ENCODE measurements around the gene PGAP1. TPM values are rescaled to one million over a fixed set of nuclear protein-coding genes. Genes with fewer than 3 reads are reported as not detected.

Gene PGAP1
- total RNA-seq, 1 experiment from 2014 or later: 21.0 TPM

- WGBS (ENCODE audit: extremely low coverage, insufficient read length, low lambda C conversion rate): 100% methylated on average over 1 of the region's 3 CpGs
- H3K4me1 Mint-ChIP-seq: peaks cover 2 to 3% of the 10 kb centered on the region in 2 experiments; a peak in 3 of 4 replicates
- TF ChIP-seq CTCF (conservative IDR thresholded peaks at IDR 0.05): no peak
Observed at GRCh38 chr2:196902828-196903227, 23.7 kb downstream of the PGAP1 start.

More at GRCh38 chr2:196902828-196903227, 23.7 kb downstream of the PGAP1 start:
- H3K27ac Mint-ChIP-seq: no peak overlapping the region
- H2BK5ac ChIP-seq (ENCODE audit: insufficient read length, low read length): no peak overlapping the region
- no peak overlapping the region for H3K14ac ChIP-seq (ENCODE audit: insufficient read depth, low read length)
- no peaks in the 10 kb centered on the region for H3K79me1 ChIP-seq (ENCODE audit: insufficient read depth, low read depth, low read length, poor library complexity, severe bottlenecking)
- H2BK15ac ChIP-seq (ENCODE audit: low read depth, low read length): no peak overlapping the region
- no peak overlapping the region for H4K5ac ChIP-seq (ENCODE audit: insufficient read length, low read depth, low read length)
- H3K23ac ChIP-seq (ENCODE audit: insufficient read length, low read depth, low read length): no peak overlapping the region
- H4K91ac ChIP-seq (ENCODE audit: insufficient read length, low read depth, low read length): no peak overlapping the region
- no peak overlapping the region for H2BK20ac ChIP-seq (ENCODE audit: low read depth, low read length, poor library complexity, severe bottlenecking)
- H3K4ac ChIP-seq (ENCODE audit: low read depth, low read length): no peak overlapping the region
- H3K9ac ChIP-seq (ENCODE audit: extremely low read depth, insufficient read length, low read length): no peak overlapping the region
- no peak overlapping the region for H3K56ac ChIP-seq (ENCODE audit: insufficient read length, low read depth, low read length)
- H3K27me3 Mint-ChIP-seq (ENCODE audit: low read depth): no peaks in the 10 kb centered on the region
- H3K27me3 ChIP-seq (ENCODE audit: insufficient read depth, low read length): no peaks in the 10 kb centered on the region
- no peaks in the 10 kb centered on the region for H3K4me1 ChIP-seq (ENCODE audit: insufficient read depth, low read length)
- H4K20me1 ChIP-seq (ENCODE audit: control insufficient read depth, insufficient read depth, insufficient read length): no peaks in the 10 kb centered on the region
- no peak overlapping the region for H2AK5ac ChIP-seq (ENCODE audit: insufficient read length, low read length)
- H3K27ac ChIP-seq (ENCODE audit: insufficient read length, low read depth, low read length): no peak overlapping the region
- no peaks in the 10 kb centered on the region for H3K9me3 Mint-ChIP-seq
- no peaks in the 10 kb centered on the region for H3K23me2 ChIP-seq (ENCODE audit: insufficient read length, low read depth, low read length, poor library complexity, severe bottlenecking)
- peaks cover 5 to 37% (median 34%) of the 10 kb centered on the region in 3 experiments; a peak in 6 of 7 replicates for H3K36me3 Mint-ChIP-seq (ENCODE audit: insufficient read depth in 1 of 3, low read depth in 3 of 3)
- H2BK12ac ChIP-seq (ENCODE audit: insufficient read length, low read depth, low read length): no peak overlapping the region
- H3K4me3 Mint-ChIP-seq: no peak overlapping the region
- H3K9me3 ChIP-seq (ENCODE audit: control insufficient read depth, low read depth, low read length): no peaks in the 10 kb centered on the region
- H2AFZ ChIP-seq (ENCODE audit: low read length): no peak overlapping the region
- H3K4me2 ChIP-seq (ENCODE audit: insufficient read depth, insufficient read length, low read length): no peak overlapping the region
- H3T11ph ChIP-seq (ENCODE audit: low read length): no peak overlapping the region
- DNase-seq: no peak
- no peak overlapping the region for H3K18ac ChIP-seq (ENCODE audit: insufficient read length, low read depth, low read length)
- H2BK120ac ChIP-seq (ENCODE audit: low read depth, low read length, poor library complexity, severe bottlenecking): no peak overlapping the region
- H3K79me2 ChIP-seq (ENCODE audit: insufficient read depth, low read length): no peaks in the 10 kb centered on the region
- H4K8ac ChIP-seq (replicated peaks; ENCODE audit: insufficient read length, low read depth, low read length): no peak overlapping the region
